ENCODE results near the gene CCNQ. TPM values are rescaled to one million over a fixed set of nuclear protein-coding genes. Genes with fewer than 3 reads are reported as not detected.

Gene CCNQ
- total and polyA plus RNA-seq, 2 of the 8 experiments (the other 6 are each of a cell fraction or from before 2014, with no cell fraction given) = 16.6 to 32.1 TPM

GRCh38 chrX:153602601-153603000 is 3.7 kb upstream of the CCNQ start:
- POLR2A ChIA-PET (ENCODE audit: partially characterized antibody) = no interaction called here
- Histone ChIP-seq H4K20me1 (replicated peaks in 1 of 2; ENCODE audit: control insufficient read depth in 1 of 2, insufficient read depth in 2 of 2, low read length in 2 of 2) (no peaks in the 10 kb centered on the region), H4K8ac (ENCODE audit: extremely low read depth, insufficient read depth, low read length) (no peak overlapping the region), H3K23ac (ENCODE audit: insufficient read length) (no peak overlapping the region), H4K91ac (replicated peaks; ENCODE audit: insufficient read length, low read length) (no peak overlapping the region), H3K4me3 (ENCODE audit: extremely low read depth in 1 of 4, insufficient read depth in 2 of 4, low read depth in 3 of 4, low read length in 4 of 4) (no peak overlapping the region), H3K9me3 (ENCODE audit: insufficient read depth in 2 of 2, low read depth in 1 of 2, low read length in 1 of 2) (no peaks in the 10 kb centered on the region), H3K79me1 (ENCODE audit: low read depth, low read length) (no peaks in the 10 kb centered on the region), H3K4me2 (ENCODE audit: insufficient read depth in 1 of 2, low read depth in 2 of 2, low read length in 2 of 2) (no peak overlapping the region), H2BK20ac (ENCODE audit: low read length) (no peak overlapping the region), H3K79me2 (ENCODE audit: control insufficient read depth in 1 of 2, insufficient read depth in 2 of 2, low read length in 2 of 2) (peaks cover 0 to 4% of the 10 kb centered on the region in 2 experiments; a peak in 1 of 4 replicates), H3K14ac (ENCODE audit: insufficient read length) (no peak overlapping the region), H2AFZ (ENCODE audit: low read length) (no peak overlapping the region), H3K56ac (replicated peaks; ENCODE audit: insufficient read length, low read depth, low read length) (no peak overlapping the region), H3K36me3 (ENCODE audit: control insufficient read depth in 2 of 4, insufficient read depth in 4 of 4, low read length in 3 of 4) (no peaks in the 10 kb centered on the region), H2BK12ac (ENCODE audit: low read depth, low read length) (no peak overlapping the region), H3K4ac (replicated peaks; ENCODE audit: insufficient read length, low read depth, low read length) (no peak overlapping the region), H2BK120ac (replicated peaks; ENCODE audit: low read depth, low read length) (no peak overlapping the region), H3K4me1 (replicated peaks in 1 of 4; ENCODE audit: control insufficient read depth in 3 of 4, insufficient read depth in 4 of 4, low read length in 3 of 4) (peaks cover 0 to 4% (median 0%) of the 10 kb centered on the region in 4 experiments; a peak in 1 of 7 replicates), H3K23me2 (ENCODE audit: low read depth, low read length) (peaks cover 3% of the 10 kb centered on the region; the same call in 1 of the 2 replicates), H2AK5ac (ENCODE audit: low read depth, low read length) (no peak overlapping the region), H3K9ac (replicated peaks in 1 of 4; ENCODE audit: extremely low read depth in 1 of 4, low read depth in 3 of 4, low read length in 3 of 4) (no peak overlapping the region), H3K27me3 (replicated peaks in 1 of 4; ENCODE audit: control insufficient read depth in 3 of 4, extremely low read depth in 1 of 4, insufficient read depth in 3 of 4, low read length in 3 of 4) (peaks cover 0 to 8% (median 0%) of the 10 kb centered on the region in 4 experiments; a peak in 3 of 7 replicates), H2BK15ac (ENCODE audit: low read length) (no peak overlapping the region), H3K18ac (ENCODE audit: extremely low read depth, low read length) (no peak overlapping the region), H2BK5ac (ENCODE audit: low read depth, low read length) (no peak overlapping the region), H3K27ac (ENCODE audit: low read depth, low read length) (no peak overlapping the region), H4K5ac (ENCODE audit: insufficient read length, low read depth, low read length) (no peak overlapping the region)
- FAIRE-seq (no peak), DNase-seq (ENCODE audit: low read depth in 1 of 2, low spot score in 2 of 2) (no peak)
- CTCF ChIA-PET (ENCODE audit: partially characterized antibody) = interaction anchor here (0.7 to 4.5 kb wide), 6 partner anchors 8 to 132 kb away, joined by 3 to 22 read pairs (median 3); partner anchors contain the start of gene HAUS7
- TF ChIP-seq CEBPB (IDR thresholded peaks at IDR 0.05; ENCODE audit: low read depth, low read length) (no peak), MAFK (IDR thresholded peaks at IDR 0.05; ENCODE audit: low read depth, low read length) (no peak), POU5F1 (IDR thresholded peaks at IDR 0.05; ENCODE audit: low read depth, low read length) (no peak), CREB1 (IDR thresholded peaks at IDR 0.05) (no peak), POLR2AphosphoS5 (IDR thresholded peaks at IDR 0.05; ENCODE audit: low read depth, low read length) (no peak), FOSL1 (IDR thresholded peaks at IDR 0.05; ENCODE audit: insufficient read depth, low read depth, low read length) (no peak), CBX8 (IDR thresholded peaks at IDR 0.05; ENCODE audit: borderline replicate concordance, low read depth, low read length) (no peak), ATF2 (IDR thresholded peaks at IDR 0.05; ENCODE audit: low read length) (no peak), ATF3 (IDR thresholded peaks at IDR 0.05; ENCODE audit: insufficient read depth, low read depth, low read length) (no peak)
- 74% methylated on average over 3 of the region's 3 CpGs; no CpG with 5 or more reads in 1 of the 2 experiments for WGBS, 2 experiments (ENCODE audit: extremely low coverage in 1 of 2, insufficient coverage in 1 of 2, insufficient read length in 1 of 2, insufficient replicate concordance in 2 of 2, low coverage in 1 of 2, low lambda C conversion rate in 2 of 2, missing lambda C conversion rate in 1 of 2)

All from H1 (cell line).